ENCODE measurements around the gene NMNAT3.

- no peak for TF ChIP-seq EZH2phosphoT487 (IDR thresholded peaks at IDR 0.05; ENCODE audit: borderline replicate concordance)
- TF ChIP-seq CTCF (conservative IDR thresholded peaks at IDR 0.05; ENCODE audit: low read length): no peak
These were observed 57.3 kb downstream of the NMNAT3 start for GRCh38 chr3:139620438-139620837.

All from Loucy (cell line).